Astrocyte (in vitro differentiated cells and primary cell): ENCODE data around the gene ABLIM2. TPM values are rescaled to one million over a fixed set of nuclear protein-coding genes. Genes with fewer than 3 reads are reported as not detected.

Source experiments
- DNase-seq: peaks from one replicate; pipeline ENCODE4 v3.0.0-alpha.2; 2010; ENCODE audit warnings: low read depth
- FAIRE-seq: peaks from 2 replicates; lab custom pipeline; 2011; peaks lifted over from hg19 to GRCh38; lab: Jason Lieb, UNC
- H2AFZ ChIP-seq: 2 replicates; pipeline ENCODE4 v1.6.0; 2012; ENCODE audit warnings: low read depth, low read length, inconsistent platforms
- H3K27ac ChIP-seq: 2 replicates; pipeline ENCODE4 v1.5.1; 2011; ENCODE audit warnings: low read depth, low read length, inconsistent platforms
- H3K27me3 ChIP-seq: 2 replicates; pipeline ENCODE4 v1.6.0; 2011; ENCODE audit warnings: low read length, inconsistent platforms; ENCODE audit not compliant: insufficient read depth
- H3K36me3 ChIP-seq: 2 replicates; pipeline ENCODE4 v1.5.1; 2011; ENCODE audit warnings: low read length, inconsistent platforms; ENCODE audit not compliant: insufficient read depth
- H3K4me1 ChIP-seq: 2 replicates; pipeline ENCODE4 v1.5.1; 2011; ENCODE audit warnings: low read length, inconsistent platforms; ENCODE audit not compliant: insufficient read depth
- H3K4me2 ChIP-seq: 2 replicates; pipeline ENCODE4 v1.6.0; 2012; ENCODE audit warnings: low read length, inconsistent platforms
- H3K4me3 ChIP-seq: 2 replicates; pipeline ENCODE4 v1.5.1; 2011; ENCODE audit warnings: low read depth, mild to moderate bottlenecking, low read length, inconsistent platforms; ENCODE audit not compliant: insufficient read depth
- H3K79me2 ChIP-seq: 2 replicates; pipeline ENCODE4 v1.6.0; 2012; ENCODE audit warnings: mild to moderate bottlenecking, low read length, inconsistent platforms; ENCODE audit not compliant: insufficient read depth
- H3K9ac ChIP-seq: 2 replicates; pipeline ENCODE4 v1.6.0; 2012; ENCODE audit warnings: mild to moderate bottlenecking, low read length, inconsistent platforms
- H3K9me3 ChIP-seq: 2 replicates; pipeline ENCODE4 v1.5.1; 2012; ENCODE audit warnings: low read depth, mild to moderate bottlenecking, low read length, inconsistent platforms; ENCODE audit not compliant: insufficient read depth
- H4K20me1 ChIP-seq: 2 replicates; pipeline ENCODE4 v1.6.0; 2012; ENCODE audit warnings: low read length, inconsistent platforms; ENCODE audit not compliant: insufficient read depth
- H3K27ac Mint-ChIP-seq: one replicate; pipeline ENCODE4 v1.8.0; 2021; ENCODE audit warnings: mild to moderate bottlenecking, mixed read lengths; ENCODE audit not compliant: unreplicated experiment
- H3K27me3 Mint-ChIP-seq: one replicate; pipeline ENCODE4 v1.8.0; 2021; ENCODE audit warnings: low read depth, mixed read lengths; ENCODE audit not compliant: unreplicated experiment
- H3K36me3 Mint-ChIP-seq: one replicate; pipeline ENCODE4 v1.8.0; 2021; ENCODE audit warnings: low read depth, mixed read lengths; ENCODE audit not compliant: unreplicated experiment
- H3K4me1 Mint-ChIP-seq: one replicate; pipeline ENCODE4 v1.8.0; 2021; ENCODE audit warnings: low read depth, mixed read lengths; ENCODE audit not compliant: unreplicated experiment
- H3K4me3 Mint-ChIP-seq: one replicate; pipeline ENCODE4 v1.8.0; 2021; ENCODE audit warnings: mild to moderate bottlenecking, moderate library complexity, mixed read lengths; ENCODE audit not compliant: unreplicated experiment
- H3K9me3 Mint-ChIP-seq: one replicate; pipeline ENCODE4 v1.8.0; 2021; ENCODE audit warnings: mild to moderate bottlenecking, mixed read lengths; ENCODE audit not compliant: unreplicated experiment
- EZH2 ChIP-seq: IDR thresholded peaks from 2 replicates; pipeline ENCODE4 v1.6.1; 2012; ENCODE audit warnings: mild to moderate bottlenecking, low read length, inconsistent platforms; ENCODE audit not compliant: insufficient read depth
- total RNA-seq: library from RNA; stranded (reverse); gene quantifications from 2 replicates; pipeline ENCODE4 v1.2.1, GENCODE V29; 2021
- TF ChIP-seq, protein P1 (sequence below): IDR thresholded peaks from 2 replicates; pipeline ENCODE4 v1.5.1; 2011; ENCODE audit warnings: low read depth, mild to moderate bottlenecking, inconsistent platforms, low read length, moderate library complexity; ENCODE audit not compliant: insufficient read depth

Gene ABLIM2
- total RNA-seq, 1 donor from 2014 or later, result 0.50 TPM

DNA sequence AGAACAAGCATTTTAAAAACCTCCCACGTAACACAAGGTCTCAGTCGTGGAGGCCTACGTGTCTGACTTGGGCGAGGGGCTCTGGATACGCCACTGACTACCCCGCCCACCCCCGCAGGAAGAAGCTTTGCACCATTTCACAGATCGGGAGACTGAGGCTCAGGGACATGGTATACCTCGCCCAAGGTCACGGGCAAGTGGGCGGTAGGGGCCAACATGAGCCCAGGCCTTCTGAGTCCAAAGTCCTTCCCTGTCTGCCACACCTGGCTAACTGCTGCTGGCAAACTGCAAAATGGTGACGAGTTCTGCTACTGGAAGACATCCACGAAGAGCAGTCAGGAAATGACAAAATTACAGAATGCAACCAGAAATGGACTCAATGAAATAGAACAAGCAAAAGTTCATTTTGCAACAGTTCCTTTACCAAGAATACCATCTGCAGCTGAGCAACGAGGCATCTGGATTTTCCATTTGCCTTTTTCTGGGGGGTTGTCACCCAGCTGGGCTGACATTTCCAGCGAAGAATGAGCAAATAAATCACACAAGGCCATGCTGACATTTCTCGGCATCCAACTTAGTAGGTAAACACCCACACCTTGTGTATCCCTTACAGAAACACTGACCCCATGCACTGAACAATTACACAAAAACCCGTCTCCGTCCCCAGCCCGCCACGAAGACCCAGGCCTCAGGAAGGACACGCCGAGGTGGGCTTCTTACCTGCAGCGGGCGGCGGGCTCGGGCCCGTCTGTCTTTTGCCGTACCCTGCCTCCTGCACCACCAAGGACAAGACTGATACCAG, 148.7 kb downstream of the ABLIM2 start:
- H3K4me3 ChIP-seq, result no peak overlapping the region
- H2AFZ ChIP-seq, result no peak overlapping the region
- no peak overlapping the region for H3K9ac ChIP-seq
- no peaks in the 10 kb centered on the region for H3K36me3 ChIP-seq
- peak overlapping the region; percentile 43 for H3K4me2 ChIP-seq
- FAIRE-seq (no peak), DNase-seq (no peak)
- H3K4me1 ChIP-seq, result peaks cover 7% of the 10 kb centered on the region
- no peak overlapping the region for H3K4me3 Mint-ChIP-seq
- no peaks in the 10 kb centered on the region for H4K20me1 ChIP-seq
- peaks cover 67% of the 10 kb centered on the region for H3K27me3 ChIP-seq
- peaks cover 2% of the 10 kb centered on the region for H3K36me3 Mint-ChIP-seq
- no peaks in the 10 kb centered on the region for H3K9me3 Mint-ChIP-seq
- H3K4me1 Mint-ChIP-seq, result no peaks in the 10 kb centered on the region
- peaks cover 83% of the 10 kb centered on the region for H3K27me3 Mint-ChIP-seq
- no peaks in the 10 kb centered on the region for H3K79me2 ChIP-seq
- H3K27ac Mint-ChIP-seq, result no peak overlapping the region
- no peaks in the 10 kb centered on the region for H3K9me3 ChIP-seq
- no peak for TF ChIP-seq EZH2
- TF ChIP-seq, protein P1, sequence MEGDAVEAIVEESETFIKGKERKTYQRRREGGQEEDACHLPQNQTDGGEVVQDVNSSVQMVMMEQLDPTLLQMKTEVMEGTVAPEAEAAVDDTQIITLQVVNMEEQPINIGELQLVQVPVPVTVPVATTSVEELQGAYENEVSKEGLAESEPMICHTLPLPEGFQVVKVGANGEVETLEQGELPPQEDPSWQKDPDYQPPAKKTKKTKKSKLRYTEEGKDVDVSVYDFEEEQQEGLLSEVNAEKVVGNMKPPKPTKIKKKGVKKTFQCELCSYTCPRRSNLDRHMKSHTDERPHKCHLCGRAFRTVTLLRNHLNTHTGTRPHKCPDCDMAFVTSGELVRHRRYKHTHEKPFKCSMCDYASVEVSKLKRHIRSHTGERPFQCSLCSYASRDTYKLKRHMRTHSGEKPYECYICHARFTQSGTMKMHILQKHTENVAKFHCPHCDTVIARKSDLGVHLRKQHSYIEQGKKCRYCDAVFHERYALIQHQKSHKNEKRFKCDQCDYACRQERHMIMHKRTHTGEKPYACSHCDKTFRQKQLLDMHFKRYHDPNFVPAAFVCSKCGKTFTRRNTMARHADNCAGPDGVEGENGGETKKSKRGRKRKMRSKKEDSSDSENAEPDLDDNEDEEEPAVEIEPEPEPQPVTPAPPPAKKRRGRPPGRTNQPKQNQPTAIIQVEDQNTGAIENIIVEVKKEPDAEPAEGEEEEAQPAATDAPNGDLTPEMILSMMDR, result no peak
- H3K27ac ChIP-seq, result no peak overlapping the region

DNA sequence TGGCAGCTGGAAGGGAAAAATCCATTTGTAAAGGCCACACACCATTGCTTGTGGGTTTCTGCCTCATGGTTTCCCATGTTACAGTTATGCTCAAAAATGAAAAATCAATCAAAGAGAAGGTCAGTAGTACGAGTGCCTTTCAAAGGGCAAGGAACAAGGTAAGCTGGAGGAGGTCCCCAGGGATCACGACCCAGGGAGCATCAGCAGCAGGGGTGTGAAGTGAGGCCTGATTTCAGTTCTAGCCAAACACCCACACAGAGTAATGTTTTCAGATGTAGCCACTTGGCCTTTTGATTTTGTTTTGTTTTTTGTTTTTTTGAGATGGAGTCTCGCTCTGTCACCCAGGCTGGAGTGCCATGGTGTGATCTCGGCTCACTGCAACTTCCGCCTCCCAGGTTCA, 149.5 kb downstream of the ABLIM2 start:
- Histone ChIP-seq H2AFZ (no peak overlapping the region), H3K79me2 (no peaks in the 10 kb centered on the region), H4K20me1 (no peaks in the 10 kb centered on the region), H3K9me3 (no peaks in the 10 kb centered on the region), H3K4me2 (no peak overlapping the region), H3K4me3 (no peak overlapping the region), H3K36me3 (no peaks in the 10 kb centered on the region), H3K27ac (no peak overlapping the region), H3K9ac (no peak overlapping the region), H3K27me3 (peaks cover 68% of the 10 kb centered on the region), H3K4me1 (peaks cover 7% of the 10 kb centered on the region)
- H3K4me3 Mint-ChIP-seq, result no peak overlapping the region
- peaks cover 83% of the 10 kb centered on the region for H3K27me3 Mint-ChIP-seq
- peaks cover 2% of the 10 kb centered on the region for H3K36me3 Mint-ChIP-seq
- no peaks in the 10 kb centered on the region for H3K9me3 Mint-ChIP-seq
- FAIRE-seq (no peak), DNase-seq (no peak)
- no peak overlapping the region for H3K27ac Mint-ChIP-seq
- no peaks in the 10 kb centered on the region for H3K4me1 Mint-ChIP-seq
- TF ChIP-seq, protein P1, result no peak
- no peak for TF ChIP-seq EZH2

DNA sequence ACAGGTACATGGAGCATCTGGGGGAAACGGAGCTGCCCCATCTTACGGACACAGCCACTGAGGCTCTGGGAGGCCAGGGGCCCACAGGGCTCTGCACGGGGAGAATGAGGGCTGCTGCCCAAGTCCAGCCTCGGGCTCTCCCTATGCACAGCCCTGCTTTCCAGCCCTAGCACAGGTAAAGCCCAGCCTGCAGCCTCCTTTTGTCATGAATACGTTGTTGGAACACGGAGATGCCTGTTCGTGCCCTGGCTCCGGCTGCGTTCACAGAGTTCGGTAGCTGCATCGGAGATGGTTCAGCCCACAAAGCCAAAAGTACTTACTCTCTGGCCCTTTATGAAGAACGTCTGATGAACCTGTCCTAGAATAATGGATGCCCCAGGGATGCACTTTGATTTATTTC, 150.2 kb downstream of the ABLIM2 start:
- no peak overlapping the region for H3K9ac ChIP-seq
- H4K20me1 ChIP-seq, result no peaks in the 10 kb centered on the region
- no peak overlapping the region for H3K4me2 ChIP-seq
- H3K4me1 Mint-ChIP-seq, result no peaks in the 10 kb centered on the region
- no peak overlapping the region for H3K27ac ChIP-seq
- no peak overlapping the region for H3K4me3 Mint-ChIP-seq
- no peak for TF ChIP-seq EZH2
- TF ChIP-seq, protein P1, result no peak
- H3K79me2 ChIP-seq, result no peaks in the 10 kb centered on the region
- H2AFZ ChIP-seq, result no peak overlapping the region
- H3K27me3 ChIP-seq, result peaks cover 64% of the 10 kb centered on the region
- DNase-seq (no peak), FAIRE-seq (no peak)
- no peak overlapping the region for H3K27ac Mint-ChIP-seq
- H3K36me3 Mint-ChIP-seq, result peaks cover 2% of the 10 kb centered on the region
- H3K4me1 ChIP-seq, result peaks cover 7% of the 10 kb centered on the region
- no peaks in the 10 kb centered on the region for H3K9me3 Mint-ChIP-seq
- no peak overlapping the region for H3K4me3 ChIP-seq
- no peaks in the 10 kb centered on the region for H3K36me3 ChIP-seq
- no peaks in the 10 kb centered on the region for H3K9me3 ChIP-seq
- peaks cover 80% of the 10 kb centered on the region for H3K27me3 Mint-ChIP-seq
